ENCODE data around the gene HIVEP3.

The HIVEP3 gene

DNA sequence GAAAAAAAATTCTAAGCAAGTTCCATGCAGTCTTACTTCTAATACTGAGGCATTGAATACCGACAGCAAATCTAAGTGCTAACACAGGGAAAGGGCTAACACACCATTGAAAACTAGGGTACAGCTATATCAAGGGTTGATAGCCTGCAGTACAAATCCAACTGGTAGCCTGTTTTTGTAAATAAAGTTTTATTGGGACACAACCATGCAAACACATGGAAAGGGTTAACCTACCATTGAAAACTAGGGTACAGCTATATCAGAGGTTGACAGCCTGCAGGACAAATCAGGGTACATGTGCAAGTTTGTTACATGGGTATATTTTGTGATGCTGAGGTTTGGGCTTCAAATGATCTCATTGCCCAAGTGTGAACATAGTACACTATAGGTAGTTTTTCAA lies 212.9 kb downstream of the HIVEP3 start:
- no peak overlapping the region for H3K4me3 ChIP-seq (ENCODE audit: low read depth, low read length)
- TF ChIP-seq, protein P1, sequence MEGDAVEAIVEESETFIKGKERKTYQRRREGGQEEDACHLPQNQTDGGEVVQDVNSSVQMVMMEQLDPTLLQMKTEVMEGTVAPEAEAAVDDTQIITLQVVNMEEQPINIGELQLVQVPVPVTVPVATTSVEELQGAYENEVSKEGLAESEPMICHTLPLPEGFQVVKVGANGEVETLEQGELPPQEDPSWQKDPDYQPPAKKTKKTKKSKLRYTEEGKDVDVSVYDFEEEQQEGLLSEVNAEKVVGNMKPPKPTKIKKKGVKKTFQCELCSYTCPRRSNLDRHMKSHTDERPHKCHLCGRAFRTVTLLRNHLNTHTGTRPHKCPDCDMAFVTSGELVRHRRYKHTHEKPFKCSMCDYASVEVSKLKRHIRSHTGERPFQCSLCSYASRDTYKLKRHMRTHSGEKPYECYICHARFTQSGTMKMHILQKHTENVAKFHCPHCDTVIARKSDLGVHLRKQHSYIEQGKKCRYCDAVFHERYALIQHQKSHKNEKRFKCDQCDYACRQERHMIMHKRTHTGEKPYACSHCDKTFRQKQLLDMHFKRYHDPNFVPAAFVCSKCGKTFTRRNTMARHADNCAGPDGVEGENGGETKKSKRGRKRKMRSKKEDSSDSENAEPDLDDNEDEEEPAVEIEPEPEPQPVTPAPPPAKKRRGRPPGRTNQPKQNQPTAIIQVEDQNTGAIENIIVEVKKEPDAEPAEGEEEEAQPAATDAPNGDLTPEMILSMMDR (IDR thresholded peaks at IDR 0.05; ENCODE audit: low read depth, low read length, missing control alignments), result no peak
- no peak for DNase-seq (ENCODE audit: low read depth)

DNA sequence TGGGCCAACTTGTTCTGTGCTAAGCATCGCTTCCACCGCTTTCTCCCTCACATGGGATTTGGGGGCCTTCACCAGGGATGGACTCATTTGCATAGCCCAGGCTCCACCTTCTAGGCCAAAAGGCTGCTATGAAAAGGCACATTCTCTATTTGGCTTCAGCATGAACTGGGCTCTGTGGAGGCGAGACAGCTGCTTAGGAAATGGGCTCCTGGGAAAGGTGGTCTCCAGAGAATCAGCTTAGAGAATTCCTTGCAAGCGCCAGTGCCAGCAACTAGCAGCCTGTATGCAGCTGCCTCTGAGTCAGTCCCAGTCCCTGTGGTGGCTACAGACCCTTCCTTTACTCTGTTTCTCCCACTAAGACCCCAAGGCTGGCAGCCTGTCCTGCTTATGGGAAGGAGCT lies 214.5 kb downstream of the HIVEP3 start:
- no peak for DNase-seq (ENCODE audit: low read depth)
- TF ChIP-seq, protein P1 (IDR thresholded peaks at IDR 0.05; ENCODE audit: low read depth, low read length, missing control alignments), result no peak
- H3K4me3 ChIP-seq (ENCODE audit: low read depth, low read length), result no peak overlapping the region

DNA sequence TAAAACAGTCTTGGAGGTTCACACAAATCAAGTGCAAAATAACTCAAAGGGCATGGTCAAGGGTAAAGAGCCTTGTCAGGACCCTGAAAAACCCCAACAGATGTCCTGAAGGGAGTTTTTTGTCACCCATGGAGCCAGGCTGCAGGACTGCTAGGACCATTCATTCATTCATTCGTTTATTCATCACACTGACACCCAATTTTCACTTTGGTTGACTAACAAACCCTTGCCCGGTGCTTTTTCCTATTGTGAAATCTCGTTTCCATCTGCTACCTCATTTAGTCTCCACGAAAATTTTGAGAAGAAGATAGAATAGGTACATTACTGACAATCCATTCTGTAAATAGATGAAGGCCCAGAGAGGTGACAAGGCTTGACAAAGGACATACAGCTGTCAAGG lies 216.0 kb downstream of the HIVEP3 start:
- DNase-seq (ENCODE audit: low read depth), result no peak
- no peak overlapping the region for H3K4me3 ChIP-seq (ENCODE audit: low read depth, low read length)
- TF ChIP-seq, protein P1 (IDR thresholded peaks at IDR 0.05; ENCODE audit: low read depth, low read length, missing control alignments), result no peak

DNA sequence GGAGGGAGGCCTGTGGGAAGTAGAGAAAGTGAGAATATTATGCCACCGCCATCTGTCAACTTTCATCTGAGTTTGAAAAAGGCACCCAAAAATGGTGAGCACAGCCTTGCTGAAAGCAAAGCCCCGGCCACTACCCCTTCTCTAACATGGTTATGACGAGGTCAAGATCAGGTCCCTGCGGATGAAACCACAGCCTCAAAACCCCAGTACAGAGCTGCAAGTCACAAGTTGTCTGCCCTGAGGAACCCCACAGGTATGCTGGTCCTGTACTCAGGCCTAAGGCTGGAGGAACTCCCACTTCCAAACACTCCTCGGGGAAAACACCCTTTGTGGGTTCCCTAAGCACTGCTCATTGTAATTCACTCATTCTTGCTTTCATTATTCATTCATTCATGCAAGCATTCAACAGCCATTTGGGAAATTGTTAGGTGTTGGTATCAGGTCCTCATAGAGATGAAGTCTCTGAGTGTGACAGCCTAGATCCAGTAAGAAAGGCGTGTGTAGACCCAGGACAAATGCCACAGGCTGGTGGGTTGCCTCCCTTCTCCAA lies 217.7 kb downstream of the HIVEP3 start:
- TF ChIP-seq, protein P1 (IDR thresholded peaks at IDR 0.05; ENCODE audit: low read depth, low read length, missing control alignments), result no peak
- DNase-seq (ENCODE audit: low read depth), result no peak
- no peak overlapping the region for H3K4me3 ChIP-seq (ENCODE audit: low read depth, low read length)

DNA sequence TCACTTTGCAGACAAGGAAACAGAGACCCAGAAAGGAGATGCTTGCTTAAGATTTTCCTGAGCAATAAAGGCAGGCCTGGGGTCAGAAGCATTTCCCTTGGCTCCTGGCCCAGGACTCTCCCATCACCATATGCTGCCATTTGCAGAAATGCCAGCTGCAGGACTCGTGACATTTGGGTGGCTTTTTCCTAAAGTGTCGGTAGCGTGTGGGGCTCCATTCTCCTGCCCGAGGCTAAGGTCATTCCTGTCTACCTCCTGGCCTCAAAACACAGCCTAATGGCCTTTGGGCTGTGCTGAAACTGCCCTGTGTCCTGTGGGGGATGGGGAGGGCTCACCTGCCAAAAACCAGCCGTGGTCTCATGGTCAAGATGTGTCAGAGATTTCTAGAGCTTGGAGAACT lies 218.1 kb downstream of the HIVEP3 start:
- no peak for DNase-seq (ENCODE audit: low read depth)
- no peak overlapping the region for H3K4me3 ChIP-seq (ENCODE audit: low read depth, low read length)
- TF ChIP-seq, protein P1 (IDR thresholded peaks at IDR 0.05; ENCODE audit: low read depth, low read length, missing control alignments), result no peak

DNA sequence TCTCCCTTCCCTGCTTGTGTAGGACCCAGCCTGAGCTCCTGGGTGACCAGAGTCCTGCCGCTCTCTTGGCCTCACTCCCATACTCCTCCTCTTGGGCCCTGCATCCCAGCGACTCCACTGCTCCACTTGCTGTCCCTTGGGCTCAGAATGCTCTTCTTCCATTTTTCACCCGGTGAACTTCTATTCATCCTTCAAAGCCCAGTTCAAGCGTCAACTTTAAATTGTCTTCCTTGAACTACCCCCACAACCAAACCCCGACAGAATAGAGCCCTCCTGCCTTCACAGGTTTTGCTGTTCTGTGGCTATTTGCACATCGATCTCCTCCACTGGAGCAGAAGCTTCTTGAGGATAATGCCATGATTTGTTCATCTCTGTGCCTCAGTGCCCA lies 218.9 kb downstream of the HIVEP3 start:
- H3K4me3 ChIP-seq (ENCODE audit: low read depth, low read length), result no peak overlapping the region
- TF ChIP-seq, protein P1 (IDR thresholded peaks at IDR 0.05; ENCODE audit: low read depth, low read length, missing control alignments), result no peak
- DNase-seq (ENCODE audit: low read depth), result no peak

Measured in GM12864 (cell line).